GM12892 (cell line): Measurements from ENCODE around the gene AVPR2.

Experiments
- POLR2A ChIP-seq: IDR thresholded peaks from 2 replicates; pipeline ENCODE4 v1.6.1; 2011; ENCODE audit warnings: low read depth, low read length, control low read depth
- POLR2AphosphoS5 ChIP-seq: IDR thresholded peaks from 2 replicates; pipeline ENCODE4 v1.6.1; 2011; ENCODE audit warnings: low read depth, low read length, control low read depth
- TAF1 ChIP-seq: IDR thresholded peaks from 2 replicates; pipeline ENCODE4 v1.6.1; 2011; ENCODE audit warnings: low read depth, mild to moderate bottlenecking, control low read depth, low read length, borderline replicate concordance

- TF ChIP-seq POLR2A (no peak), POLR2AphosphoS5 (no peak), TAF1 (no peak)
Observed at GRCh38 chrX:153902385-153902784, 2.1 kb upstream of the AVPR2 start.
